Skeletal muscle cell (primary cell): ENCODE measurements around the gene CYREN.
"Not testable (repeated sequence)": the region's sequence is repeated elsewhere in the genome, so short reads cannot be mapped to it uniquely, and the experiment has no call there.

Experiments used
- DNase-seq: peaks from one replicate; pipeline ENCODE4 v3.0.0-alpha.2; 2010; ENCODE audit warnings: low read depth
- H3K4me3 ChIP-seq: 2 replicates; pipeline ENCODE4 v1.5.1; 2011; ENCODE audit warnings: low read depth, mild to moderate bottlenecking, control low read depth, low read length, moderate library complexity

CYREN gene

GRCh38 chr7:135180122-135180521 lies 9.6 kb upstream of the CYREN start:
- no peak overlapping the region for H3K4me3 ChIP-seq
- DNase-seq = no peak

- DNase-seq = no peak
- H3K4me3 ChIP-seq = no peak overlapping the region
These were observed 8.9 kb upstream of the CYREN start for GRCh38 chr7:135179321-135179925.

GRCh38 chr7:135178364-135178763 lies 7.9 kb upstream of the CYREN start:
- H3K4me3 ChIP-seq = no peak overlapping the region
- DNase-seq = no peak

- no peak for DNase-seq
- H3K4me3 ChIP-seq = no peak overlapping the region
These were observed 6.7 kb upstream of the CYREN start for GRCh38 chr7:135177028-135177696.

GRCh38 chr7:135175931-135176330 lies 5.4 kb upstream of the CYREN start:
- no peak for DNase-seq
- no peak overlapping the region for H3K4me3 ChIP-seq

- DNase-seq = no peak
- no peak overlapping the region for H3K4me3 ChIP-seq
These were observed 4.4 kb upstream of the CYREN start for GRCh38 chr7:135174941-135175340.

GRCh38 chr7:135173916-135174315 lies 3.4 kb upstream of the CYREN start:
- not testable (repeated sequence) for DNase-seq

GRCh38 chr7:135171581-135172291 lies 1.2 kb upstream of the CYREN start:
- DNase-seq, H3K4me3 ChIP-seq: not testable (repeated sequence)

More at GRCh38 chr7:135173916-135174315, 3.4 kb upstream of the CYREN start:
- not testable (repeated sequence) for H3K4me3 ChIP-seq

GRCh38 chr7:135170998-135171481 lies 533 bp upstream of the CYREN start:
- DNase-seq = not testable (repeated sequence)
- peak overlapping the region; percentile 86 for H3K4me3 ChIP-seq

- H3K4me3 ChIP-seq = peak overlapping the region; percentile 86
- no peak for DNase-seq
These were observed 588 bp downstream of the CYREN start for GRCh38 chr7:135169964-135170273.

- peak overlapping the region; percentile 86 for H3K4me3 ChIP-seq
- no peak for DNase-seq
These were observed 1.2 kb downstream of the CYREN start for GRCh38 chr7:135169141-135169963.

GRCh38 chr7:135168489-135169140 lies 1.9 kb downstream of the CYREN start:
- no peak for DNase-seq
- H3K4me3 ChIP-seq = no peak overlapping the region

GRCh38 chr7:135168001-135168400 lies 2.5 kb downstream of the CYREN start:
- H3K4me3 ChIP-seq = no peak overlapping the region
- no peak for DNase-seq

- no peak overlapping the region for H3K4me3 ChIP-seq
- no peak for DNase-seq
These were observed 3.1 kb downstream of the CYREN start for GRCh38 chr7:135167365-135167917.

- no peak for DNase-seq
- H3K4me3 ChIP-seq = no peak overlapping the region
These were observed 4.0 kb downstream of the CYREN start for GRCh38 chr7:135166338-135166990.

GRCh38 chr7:135165862-135166261 lies 4.6 kb downstream of the CYREN start:
- no peak for DNase-seq

GRCh38 chr7:135164357-135165061 lies 6.0 kb downstream of the CYREN start:
- H3K4me3 ChIP-seq = no peak overlapping the region
- DNase-seq = no peak

More at GRCh38 chr7:135165862-135166261, 4.6 kb downstream of the CYREN start:
- H3K4me3 ChIP-seq = no peak overlapping the region
